Amygdala (tissue), 56 donors: ENCODE data around the gene DHRS13.
A peak's percentile ranks its signal among the peaks of the same experiment; 100 is the strongest.
"Not testable (repeated sequence)": the region's sequence is repeated elsewhere in the genome, so short reads cannot be mapped to it uniquely, and the experiment has no call there.

ENCODE experiments used
- DNase-seq, 56 donors: peaks; one replicate each; lab custom pipeline; 2025; lab: John Stamatoyannopoulos, UW

DHRS13 gene

DNA sequence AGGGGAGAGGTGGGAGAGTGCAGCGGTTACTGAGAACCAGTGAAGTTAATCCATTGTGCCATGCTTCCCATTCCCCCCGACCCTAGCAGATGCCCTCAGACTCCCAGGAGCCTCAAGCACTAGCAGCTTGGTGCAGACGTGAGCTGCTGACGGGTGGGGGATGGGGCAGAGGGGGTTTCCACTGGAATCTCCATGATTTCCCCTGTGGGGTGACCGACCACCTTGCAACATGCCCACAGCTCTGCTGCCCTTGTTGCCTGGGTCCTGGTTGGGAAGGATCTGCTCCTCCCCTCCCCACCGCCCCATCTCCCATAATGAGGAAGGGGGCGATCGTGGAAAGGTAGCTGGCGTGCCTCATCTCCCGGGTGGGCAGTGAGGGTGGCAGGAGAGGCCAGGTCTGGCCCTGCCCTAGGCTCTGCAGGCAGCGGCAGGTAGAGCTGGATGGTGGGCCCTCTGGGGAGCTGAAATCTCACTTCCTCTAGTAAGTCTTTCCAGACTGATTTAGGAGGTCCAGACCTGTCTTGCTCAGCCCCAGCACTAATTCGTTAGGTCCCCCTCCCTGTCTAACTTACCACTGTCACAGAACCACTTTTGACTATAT lies 14.9 kb downstream of the DHRS13 start:
- no peak for DNase-seq

DNA sequence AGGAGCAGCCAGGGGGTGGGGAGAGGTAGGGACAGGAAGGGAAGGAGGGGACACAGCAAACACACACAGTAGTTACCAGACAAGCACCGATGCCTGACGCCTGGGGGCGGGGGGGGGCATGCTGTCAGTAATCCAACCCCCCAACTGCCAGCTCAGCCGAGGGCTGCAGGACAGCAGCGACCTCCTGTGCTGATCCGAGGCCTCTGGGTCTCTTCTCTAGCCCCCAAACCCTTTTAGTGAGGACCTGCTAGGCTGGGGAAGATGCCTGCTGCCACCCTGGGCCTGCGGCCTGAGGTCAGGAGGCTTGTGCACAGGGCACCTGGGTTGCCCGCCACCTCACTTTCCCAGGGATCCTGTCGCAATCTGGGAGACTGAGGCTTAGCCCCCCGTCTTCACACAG lies 16.9 kb downstream of the DHRS13 start:
- DNase-seq: no peak

DNA sequence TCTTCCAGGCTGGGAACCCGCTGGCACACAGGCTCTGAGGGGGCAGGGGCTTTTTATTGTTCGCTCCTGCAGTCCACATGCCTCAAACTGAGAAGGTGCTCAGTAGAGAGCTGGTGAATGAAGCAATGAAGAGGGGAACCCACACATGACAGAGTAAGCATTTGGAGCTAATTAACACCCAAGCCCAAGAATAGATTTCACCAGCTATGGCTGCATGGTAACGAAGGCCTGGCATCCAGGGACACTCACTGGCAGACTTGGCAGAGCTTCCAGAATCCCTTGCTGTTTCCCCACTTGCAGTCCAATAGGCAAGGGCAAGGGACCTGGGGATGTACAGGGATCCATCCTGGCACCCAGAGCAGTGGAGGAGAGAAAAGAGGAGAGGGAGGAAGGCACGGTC lies 17.5 kb downstream of the DHRS13 start:
- DNase-seq: peak in 15 of 56 donors; percentile 5 to 45 (median 18)

DNA sequence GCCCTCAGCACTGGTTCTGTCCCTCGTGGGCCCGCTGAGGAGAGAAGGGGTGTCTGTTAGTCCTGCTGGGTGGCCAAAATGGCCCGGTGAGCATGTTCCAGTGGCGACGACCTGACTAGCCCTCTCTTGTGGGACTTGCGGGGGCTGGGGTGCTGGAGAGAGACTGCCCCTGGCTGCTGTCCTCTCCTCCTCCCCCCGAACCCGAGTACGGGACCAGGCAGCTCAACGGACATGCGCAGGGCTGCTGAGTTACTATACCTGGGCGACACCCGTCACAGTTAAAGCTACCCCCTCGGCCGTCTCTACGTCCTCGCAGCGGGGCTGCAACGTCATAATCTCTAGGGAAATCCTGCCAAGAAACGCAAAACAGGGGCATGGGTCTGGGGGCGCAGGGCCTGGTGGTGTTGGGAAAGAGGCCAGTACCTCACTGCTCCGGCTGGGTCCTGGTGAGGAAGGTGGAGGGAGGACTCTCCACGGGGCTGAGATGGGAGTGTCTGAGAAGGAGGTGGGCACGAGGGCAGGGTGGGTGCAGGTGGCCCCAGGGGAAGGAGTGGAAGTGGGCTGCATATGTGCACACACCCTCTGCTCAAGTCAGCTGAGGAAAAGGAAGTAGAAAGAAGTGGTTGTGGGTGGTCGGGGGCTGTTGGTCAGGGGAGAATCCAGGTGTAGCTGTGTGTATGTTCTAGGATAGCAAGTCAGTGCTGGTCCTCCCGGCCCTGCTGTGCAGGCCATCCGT lies 18.7 kb downstream of the DHRS13 start:
- no peak for DNase-seq

DNA sequence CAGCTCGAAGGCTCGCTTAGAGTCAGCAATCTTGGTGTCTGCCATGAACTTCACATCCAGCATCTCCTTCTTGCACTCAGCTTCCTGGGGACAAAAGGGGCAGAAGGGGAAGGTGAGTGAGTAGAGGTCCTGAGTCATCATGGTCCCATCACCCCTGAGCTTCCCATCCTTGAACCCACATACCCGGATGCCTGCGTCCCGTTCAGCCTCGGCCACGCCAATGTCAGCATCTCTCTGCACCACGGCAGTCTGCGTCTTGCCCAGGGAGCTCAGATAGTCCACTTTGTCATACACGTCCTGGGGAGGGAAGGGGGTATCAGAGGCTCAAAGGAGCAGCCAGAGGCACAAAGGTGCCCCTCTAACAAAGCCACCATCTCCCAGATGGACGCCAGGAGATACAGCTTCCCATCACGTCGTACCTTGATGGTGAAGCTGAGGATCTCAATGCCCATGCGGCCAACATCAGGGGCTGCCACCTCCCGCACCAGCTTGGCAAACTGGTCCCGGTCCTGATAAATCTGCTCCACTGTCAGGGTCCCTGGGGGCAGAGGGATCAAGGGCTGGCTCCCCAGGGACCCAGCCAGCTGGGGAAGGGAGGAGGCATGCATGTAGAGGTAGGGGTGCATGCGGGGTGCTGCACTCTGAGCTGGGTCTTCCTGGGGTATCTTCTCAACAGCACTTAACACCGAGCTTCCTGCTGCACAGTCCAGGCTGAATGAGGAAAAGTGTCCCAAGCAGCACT lies 20.6 kb downstream of the DHRS13 start:
- no peak for DNase-seq

DNA sequence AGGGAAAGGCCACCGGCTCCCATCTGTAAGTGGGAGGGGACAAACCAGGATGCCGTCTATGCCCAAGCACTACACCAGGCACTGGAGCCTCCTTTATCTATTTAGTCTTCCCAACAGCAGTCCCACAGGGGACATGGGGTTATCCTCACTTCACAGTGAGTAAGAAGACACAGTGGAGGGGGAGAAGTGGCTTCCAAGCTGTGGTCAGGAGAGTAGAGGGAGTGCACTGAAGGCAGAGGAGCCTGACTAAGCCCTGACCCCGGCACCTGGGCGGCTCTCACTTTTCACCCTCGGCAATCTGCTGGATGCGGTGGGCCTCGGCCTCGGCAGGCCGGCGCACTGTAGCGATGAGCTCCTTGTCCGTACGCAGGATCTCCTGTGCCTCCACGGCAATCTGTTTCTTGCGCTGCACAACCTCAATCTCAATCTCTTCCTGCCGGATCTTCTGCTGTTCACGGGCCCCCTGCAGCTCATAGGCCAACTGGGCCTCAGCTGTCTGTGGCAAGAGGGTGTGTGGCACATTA lies 21.3 kb downstream of the DHRS13 start:
- no peak for DNase-seq

DNA sequence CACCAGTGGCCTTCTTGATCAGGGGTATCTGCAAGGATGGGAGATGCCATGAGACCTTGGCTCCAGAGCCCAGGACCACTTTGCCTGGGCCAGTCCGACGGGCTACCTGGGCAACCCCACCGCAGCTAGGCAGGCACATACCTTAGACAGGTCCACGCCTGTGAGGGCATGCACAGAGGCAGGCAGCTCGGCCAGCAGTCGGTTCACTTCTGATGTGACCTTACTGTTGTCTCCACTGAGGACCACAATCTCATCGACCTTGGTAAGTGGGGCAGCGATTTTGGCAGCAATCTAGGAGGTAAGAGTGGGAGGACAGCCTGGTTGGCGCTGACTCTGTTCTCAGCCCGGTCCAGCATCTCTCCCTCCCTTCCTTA lies 22.3 kb downstream of the DHRS13 start:
- DNase-seq: no peak

DNA sequence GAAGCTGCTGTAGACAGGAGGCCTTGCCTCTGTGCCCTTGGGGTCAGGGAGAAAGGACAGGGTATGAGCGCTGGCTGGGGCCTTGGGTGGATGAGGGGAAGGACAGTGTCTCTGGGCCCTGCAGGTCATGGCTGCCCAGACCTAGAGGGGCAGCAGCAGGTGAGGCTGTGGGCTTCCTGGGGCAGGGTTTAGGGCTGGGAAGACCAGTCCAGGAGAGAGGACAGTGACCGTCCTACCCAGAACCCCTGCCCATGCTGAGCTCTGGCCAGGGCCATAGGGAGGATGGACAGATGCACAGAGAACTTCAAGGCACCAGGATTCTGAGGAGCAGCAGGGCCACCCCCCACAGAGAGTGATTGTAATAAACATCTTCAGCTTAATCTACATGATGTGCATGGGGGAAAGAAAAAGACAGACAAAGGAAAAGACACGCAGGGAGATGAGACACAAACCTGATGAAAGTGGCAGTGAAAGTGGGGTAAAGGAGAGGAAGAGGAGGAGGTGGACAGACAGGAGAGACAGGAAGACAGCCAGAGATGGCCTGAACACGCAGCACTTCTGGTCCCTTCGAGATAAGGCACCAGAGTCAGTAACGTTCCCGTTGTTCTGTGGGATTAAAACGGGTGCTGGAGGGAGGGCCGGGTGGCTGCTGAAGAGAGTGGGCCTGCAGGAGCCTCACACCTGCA lies 22.9 kb downstream of the DHRS13 start:
- no peak for DNase-seq

DNA sequence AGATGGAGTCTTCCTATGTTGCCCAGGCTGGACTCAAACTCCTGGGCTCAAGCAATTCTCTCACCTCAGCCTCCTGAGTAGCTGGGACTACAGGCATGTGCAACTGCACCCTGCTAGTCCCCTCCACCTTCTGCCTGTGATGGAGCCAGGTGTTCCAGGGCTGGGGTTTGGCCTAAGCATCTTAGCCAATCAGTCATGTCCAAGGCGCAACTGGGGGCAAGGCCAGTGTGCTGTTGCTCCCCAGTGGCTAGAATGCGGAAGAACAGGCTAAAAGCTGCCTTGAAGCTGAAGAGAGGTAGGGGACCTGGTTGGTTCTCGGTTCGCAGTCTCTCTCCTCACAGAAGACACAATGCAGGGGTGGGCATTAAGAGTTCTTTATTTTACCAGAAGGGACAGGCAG lies 23.9 kb downstream of the DHRS13 start:
- DNase-seq: peak in 7 of 56 donors; percentile 2 to 9 (median 4)

DNA sequence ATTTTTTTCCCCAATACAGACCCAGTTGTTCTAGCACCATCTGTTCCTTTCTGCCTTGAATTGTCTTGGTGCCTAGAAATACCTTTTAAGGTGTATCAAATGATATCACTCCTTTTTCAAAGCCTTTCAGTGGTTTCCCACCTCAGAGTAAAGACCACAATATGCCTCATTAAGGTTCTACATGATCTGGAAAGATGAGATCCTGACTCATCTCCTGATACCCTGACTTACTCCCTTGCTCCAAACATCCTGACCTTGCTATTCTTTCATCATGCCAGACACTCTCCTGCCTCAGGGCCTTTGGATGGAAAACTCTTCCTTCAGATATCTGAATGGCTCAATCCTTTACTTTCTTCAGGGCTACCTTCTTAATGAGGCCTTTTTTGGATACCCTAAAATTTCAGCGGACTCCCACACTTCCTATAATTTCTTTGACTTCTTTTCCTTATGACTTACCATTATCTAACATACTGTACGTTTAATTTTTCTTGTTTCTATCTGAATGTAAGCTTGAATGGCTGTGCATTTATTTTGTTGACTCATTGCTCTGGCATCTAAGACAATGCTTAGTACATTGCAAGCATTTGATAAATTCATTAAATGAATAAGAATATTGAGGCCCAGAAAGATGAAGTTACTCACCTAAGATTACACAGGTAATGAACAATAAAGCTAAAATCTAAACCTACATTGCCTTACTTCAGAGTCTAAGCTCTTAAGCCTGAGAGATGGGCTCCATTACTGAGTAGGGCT lies 24.5 kb downstream of the DHRS13 start:
- DNase-seq: no peak

DNA sequence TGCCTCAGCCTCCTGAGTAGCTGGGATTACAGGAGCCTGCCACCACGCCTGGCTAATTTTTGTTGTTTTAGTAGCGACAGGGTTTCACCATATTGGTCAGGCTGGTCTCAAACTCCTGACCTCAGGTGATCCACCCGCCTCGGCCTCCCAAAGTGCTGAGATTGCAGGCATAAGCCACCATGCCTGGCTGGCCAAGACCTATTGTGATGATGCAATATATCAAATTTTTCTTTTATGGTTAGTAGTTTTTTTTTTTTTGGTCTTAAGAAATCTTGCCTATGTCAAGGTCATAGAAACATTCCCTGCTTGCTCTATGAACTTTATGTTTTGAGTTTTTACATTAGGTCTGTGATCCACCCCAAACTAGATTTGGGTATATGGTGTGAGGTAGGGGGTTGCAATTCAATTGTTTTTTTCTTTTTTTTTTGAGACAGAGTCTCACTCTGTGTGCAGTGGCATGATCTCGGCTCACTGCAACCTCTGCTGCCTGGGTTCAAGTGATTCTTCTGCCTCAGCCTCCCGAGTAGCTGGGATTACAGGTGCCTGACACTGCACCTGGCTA lies 25.6 kb downstream of the DHRS13 start:
- not testable (repeated sequence) for DNase-seq

DNA sequence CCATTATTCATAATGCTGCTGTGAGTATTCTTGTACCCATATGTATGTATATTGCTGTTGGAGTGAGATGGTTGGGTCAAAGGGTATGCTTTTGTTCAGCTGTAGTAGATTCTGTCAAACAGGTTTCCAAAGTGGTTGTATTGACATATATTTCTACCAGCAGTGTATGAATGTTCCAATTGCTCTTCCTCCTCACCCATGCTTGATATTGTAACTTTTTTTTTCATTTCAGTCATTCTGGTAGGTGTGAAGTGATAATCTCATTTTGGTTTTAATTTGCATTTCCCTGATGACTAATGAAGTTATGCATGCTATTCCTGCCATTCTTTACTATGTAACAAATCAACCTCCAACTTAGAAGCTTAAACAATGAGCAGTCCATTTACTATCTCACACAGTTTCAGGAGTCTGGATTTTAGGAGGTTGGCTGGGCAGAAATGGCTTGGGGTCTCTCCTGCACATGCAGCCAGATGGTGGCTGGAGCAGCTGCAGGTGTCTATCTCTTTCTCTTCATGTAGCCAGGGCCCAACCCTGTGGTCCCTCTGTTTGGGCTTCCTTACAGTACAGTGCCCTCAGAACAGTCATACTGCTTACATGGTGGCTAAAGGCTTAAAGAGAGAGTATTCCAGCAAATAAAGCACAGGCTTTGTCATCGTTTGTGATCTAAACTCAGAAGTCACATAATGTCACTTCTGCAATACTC lies 26.9 kb downstream of the DHRS13 start:
- no peak for DNase-seq

DNA sequence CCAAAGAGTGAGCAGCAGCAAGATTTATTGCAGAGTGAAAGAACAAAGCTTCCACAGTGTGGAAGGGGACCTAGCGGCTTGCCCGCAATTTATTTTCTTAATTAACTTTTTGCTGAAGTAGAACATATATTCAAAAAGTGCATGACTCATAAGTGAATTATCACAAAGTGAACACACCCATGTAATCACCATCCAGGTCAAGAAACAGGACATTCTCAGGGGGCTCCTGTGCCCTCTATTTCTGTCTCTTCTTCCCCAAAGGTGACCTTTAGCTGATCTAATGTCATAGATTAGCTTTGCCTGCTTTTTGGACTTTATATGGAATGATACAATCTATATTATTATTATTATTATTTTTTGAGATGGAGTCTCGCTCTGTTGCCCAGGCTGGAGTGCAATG lies 28.1 kb downstream of the DHRS13 start:
- DNase-seq: no peak

DNA sequence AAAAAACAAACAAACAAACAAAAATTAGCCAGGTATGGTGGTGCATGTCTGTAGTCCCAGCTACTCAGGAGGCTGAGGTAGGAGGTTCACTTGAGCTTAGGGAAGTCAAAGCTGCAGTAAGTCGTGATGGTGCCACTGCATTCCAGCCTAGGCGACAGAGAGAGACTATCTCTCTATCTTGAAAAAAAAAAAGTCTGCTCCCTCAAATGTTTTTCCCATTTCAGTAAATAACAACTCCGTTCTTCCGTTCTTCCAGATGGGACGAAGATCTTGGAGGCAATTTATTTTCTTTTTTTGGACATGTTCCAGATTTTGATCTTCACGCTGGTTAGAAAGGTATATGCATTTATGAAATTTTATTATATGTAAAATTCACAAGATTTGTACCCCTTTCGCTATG lies 29.0 kb downstream of the DHRS13 start:
- no peak for DNase-seq

DNA sequence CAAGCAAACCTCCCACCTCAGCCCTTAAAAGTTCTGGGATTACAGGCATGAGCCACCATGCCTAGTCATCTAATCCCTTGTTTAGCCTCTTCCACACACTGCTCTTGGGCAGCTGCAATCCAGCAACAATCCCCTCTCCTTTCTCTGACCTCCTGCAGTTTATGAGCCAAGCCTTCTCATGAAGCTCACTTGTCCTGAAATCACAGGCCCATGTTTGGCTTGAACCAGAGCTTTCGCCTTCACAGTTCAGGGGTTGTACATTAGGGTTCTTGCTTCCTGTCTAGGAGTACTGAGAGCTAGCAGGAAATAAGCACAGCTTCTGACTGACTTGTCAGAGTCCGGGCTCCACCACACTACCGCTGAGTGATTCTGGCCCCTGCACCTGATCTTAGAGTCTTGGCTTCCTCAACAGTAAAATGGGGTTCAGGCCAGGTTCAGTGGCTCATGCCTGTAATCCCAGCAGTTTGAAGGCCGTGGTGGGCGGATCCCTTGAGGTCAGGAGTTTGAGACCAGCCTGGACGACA lies 31.8 kb downstream of the DHRS13 start:
- DNase-seq: no peak

DNA sequence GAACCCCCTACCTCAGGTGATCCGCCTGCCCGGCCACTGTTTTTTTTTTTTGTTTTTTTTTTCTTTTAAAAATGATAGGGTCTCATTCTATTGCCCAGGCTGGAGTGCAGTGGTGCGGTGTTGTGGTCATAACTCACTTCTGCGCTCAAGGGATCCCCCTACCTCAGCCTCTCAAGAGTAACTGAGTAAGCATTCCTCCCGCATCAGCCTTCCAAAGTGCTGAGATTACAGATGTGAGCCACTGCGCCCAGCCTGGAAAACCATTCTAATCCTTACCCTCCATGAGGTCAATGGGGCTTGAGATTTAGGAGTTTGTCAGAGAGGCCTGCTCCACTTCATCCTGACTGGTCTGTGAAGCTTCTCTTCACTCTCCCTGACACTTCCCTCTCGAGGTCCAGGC lies 35.6 kb downstream of the DHRS13 start:
- DNase-seq: no peak

DNA sequence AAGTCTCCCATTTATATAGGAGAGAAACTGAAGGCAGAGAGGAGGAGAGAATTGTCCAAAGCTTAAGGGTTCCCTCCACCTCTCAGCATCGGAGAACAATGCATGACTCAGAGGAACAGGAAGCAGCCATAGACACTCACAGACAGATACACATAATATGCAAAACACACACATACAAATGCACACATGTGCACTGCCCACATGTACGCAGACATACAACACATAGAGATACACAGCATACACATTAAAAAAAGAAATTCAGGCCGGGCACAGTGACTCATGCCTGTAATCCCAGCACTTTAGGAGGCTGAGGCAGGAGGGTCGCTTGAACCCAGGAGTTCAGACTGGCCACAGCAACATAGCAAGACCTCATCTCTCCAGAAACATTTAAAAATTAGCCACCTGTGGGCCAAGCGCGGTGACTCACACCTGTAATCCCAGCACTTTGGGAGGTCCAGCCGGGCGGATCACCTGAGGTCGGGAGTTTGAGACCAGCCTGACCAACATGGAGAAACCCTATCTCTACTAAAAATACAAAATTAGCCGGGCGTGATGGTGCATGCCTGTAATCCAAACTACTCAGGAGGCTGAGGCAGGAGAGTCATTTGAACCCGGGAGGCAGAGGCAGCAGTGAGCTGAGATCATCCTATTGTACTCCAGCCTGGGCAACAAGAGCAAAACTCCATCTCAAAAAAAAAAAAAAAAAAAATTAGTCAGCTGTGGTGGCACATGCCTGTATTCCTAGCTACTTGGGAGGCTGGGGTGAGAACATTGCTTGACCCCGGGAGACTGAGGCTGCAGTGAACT lies 36.7 kb downstream of the DHRS13 start:
- DNase-seq: no peak
